Measurements from ENCODE around the gene MICAL3. TPM values are rescaled to one million over a fixed set of nuclear protein-coding genes. Genes with fewer than 3 reads are reported as not detected.

The MICAL3 gene
- total and polyA plus RNA-seq, 2 experiments from 2014 or later = 6.1 to 25.1 TPM

- TF ChIP-seq EZH2 (IDR thresholded peaks at IDR 0.05; ENCODE audit: insufficient read depth, poor library complexity, severe bottlenecking) (no peak), EZH2phosphoT487 (IDR thresholded peaks at IDR 0.05; ENCODE audit: insufficient read depth, low read depth) (no peak)
- Histone ChIP-seq H2AFZ (no peak overlapping the region), H3F3A (ENCODE audit: insufficient read depth) (no peaks in the 10 kb centered on the region), H3K4me1 (ENCODE audit: insufficient read depth) (no peaks in the 10 kb centered on the region), H3K27ac (no peak overlapping the region), H3K4me2 (ENCODE audit: unreplicated experiment) (no peak overlapping the region), H3K9ac (no peak overlapping the region), H3K79me2 (ENCODE audit: insufficient read depth) (no peaks in the 10 kb centered on the region), H3K4me3 (no peak overlapping the region), H3K9me2 (ENCODE audit: insufficient read depth) (no peaks in the 10 kb centered on the region), H3K9me3 (ENCODE audit: low read depth) (no peaks in the 10 kb centered on the region), H4K20me1 (ENCODE audit: insufficient read depth) (no peaks in the 10 kb centered on the region), H3K36me3 (ENCODE audit: low read depth) (peaks cover 3% of the 10 kb centered on the region; the same call in 1 of the 2 replicates), H3K27me3 (replicated peaks; ENCODE audit: insufficient read depth) (no peaks in the 10 kb centered on the region)
- no peak for DNase-seq
- in situ Hi-C loops (cut with MboI) = no loop called here
- WGBS, 2 experiments (ENCODE audit: low coverage in 1 of 2, low lambda C conversion rate in 2 of 2, missing lambda C conversion rate in 2 of 2) = 92 to 94% methylated on average over 13 of the region's 13 CpGs
Measured at GRCh38 chr22:17838180-17838865, 186.0 kb downstream of the MICAL3 start.

GRCh38 chr22:17836992-17837742 lies 187.2 kb downstream of the MICAL3 start:
- Histone ChIP-seq H3K79me2 (ENCODE audit: insufficient read depth) (no peaks in the 10 kb centered on the region), H3K9ac (no peak overlapping the region), H4K20me1 (ENCODE audit: insufficient read depth) (no peaks in the 10 kb centered on the region), H3K27me3 (replicated peaks; ENCODE audit: insufficient read depth) (no peaks in the 10 kb centered on the region), H3K4me1 (ENCODE audit: insufficient read depth) (peaks cover 3% of the 10 kb centered on the region; the same call in 1 of the 2 replicates), H3K9me2 (ENCODE audit: insufficient read depth) (no peaks in the 10 kb centered on the region), H3K27ac (no peak overlapping the region), H3K4me3 (no peak overlapping the region), H3K9me3 (ENCODE audit: low read depth) (no peaks in the 10 kb centered on the region), H2AFZ (no peak overlapping the region), H3K36me3 (ENCODE audit: low read depth) (peaks cover 3% of the 10 kb centered on the region; the same call in 1 of the 2 replicates), H3K4me2 (ENCODE audit: unreplicated experiment) (no peak overlapping the region), H3F3A (ENCODE audit: insufficient read depth) (no peaks in the 10 kb centered on the region)
- WGBS, 2 experiments (ENCODE audit: low coverage in 1 of 2, low lambda C conversion rate in 2 of 2, missing lambda C conversion rate in 2 of 2) = 87% methylated on average over 14 of the region's 14 CpGs
- no peak for TF ChIP-seq EZH2phosphoT487 (IDR thresholded peaks at IDR 0.05; ENCODE audit: insufficient read depth, low read depth)
- no peak for TF ChIP-seq EZH2 (IDR thresholded peaks at IDR 0.05; ENCODE audit: insufficient read depth, poor library complexity, severe bottlenecking)
- no peak for DNase-seq
- in situ Hi-C loops (cut with MboI) = no loop called here

DNA sequence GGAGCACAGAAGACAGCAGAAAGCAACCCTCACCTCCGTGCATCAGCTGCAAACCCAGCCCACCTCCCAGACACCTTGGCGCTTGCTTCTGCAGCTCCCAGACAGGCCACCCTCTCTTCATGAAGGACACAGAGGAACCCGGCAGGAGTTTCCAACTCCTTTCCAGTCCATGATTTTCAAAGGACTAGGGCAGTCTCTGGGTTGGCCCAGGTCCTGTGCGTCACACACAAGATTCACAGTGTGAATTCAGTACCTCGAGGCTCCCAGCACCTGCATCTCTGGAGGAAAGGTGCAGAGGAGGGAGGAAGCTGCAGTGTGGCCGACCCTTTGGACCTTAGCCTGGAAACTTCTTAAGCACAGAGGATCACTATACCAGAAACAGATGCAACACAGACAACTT lies 189.1 kb downstream of the MICAL3 start:
- H3K27me3 ChIP-seq (replicated peaks; ENCODE audit: insufficient read depth) = no peaks in the 10 kb centered on the region
- H3K9ac ChIP-seq = no peak overlapping the region
- H3K9me3 ChIP-seq (ENCODE audit: low read depth) = no peaks in the 10 kb centered on the region
- no peaks in the 10 kb centered on the region for H4K20me1 ChIP-seq (ENCODE audit: insufficient read depth)
- no peak overlapping the region for H3K27ac ChIP-seq
- TF ChIP-seq EZH2phosphoT487 (IDR thresholded peaks at IDR 0.05; ENCODE audit: insufficient read depth, low read depth) (no peak), EZH2 (IDR thresholded peaks at IDR 0.05; ENCODE audit: insufficient read depth, poor library complexity, severe bottlenecking) (no peak)
- H3K36me3 ChIP-seq (ENCODE audit: low read depth) = peaks cover 3% of the 10 kb centered on the region; the same call in 1 of the 2 replicates
- H3K9me2 ChIP-seq (ENCODE audit: insufficient read depth) = no peaks in the 10 kb centered on the region
- in situ Hi-C loops (cut with MboI) = no loop called here
- H3K4me3 ChIP-seq = no peak overlapping the region
- peaks cover 14% of the 10 kb centered on the region for H3K4me1 ChIP-seq (ENCODE audit: insufficient read depth)
- WGBS, 2 experiments (ENCODE audit: low coverage in 1 of 2, low lambda C conversion rate in 2 of 2, missing lambda C conversion rate in 2 of 2) = 93 to 99% methylated on average over 6 of the region's 6 CpGs
- no peaks in the 10 kb centered on the region for H3K79me2 ChIP-seq (ENCODE audit: insufficient read depth)
- H3F3A ChIP-seq (ENCODE audit: insufficient read depth) = peaks cover 14% of the 10 kb centered on the region
- no peak overlapping the region for H2AFZ ChIP-seq
- no peak for DNase-seq
- H3K4me2 ChIP-seq (ENCODE audit: unreplicated experiment) = no peak overlapping the region

- Histone ChIP-seq H3K4me3 (no peak overlapping the region), H3K27me3 (replicated peaks; ENCODE audit: insufficient read depth) (no peaks in the 10 kb centered on the region), H4K20me1 (ENCODE audit: insufficient read depth) (no peaks in the 10 kb centered on the region), H3F3A (ENCODE audit: insufficient read depth) (peaks cover 14% of the 10 kb centered on the region), H3K9me3 (ENCODE audit: low read depth) (no peaks in the 10 kb centered on the region), H3K4me2 (ENCODE audit: unreplicated experiment) (no peak overlapping the region), H2AFZ (no peak overlapping the region), H3K4me1 (ENCODE audit: insufficient read depth) (peaks cover 14% of the 10 kb centered on the region), H3K9me2 (ENCODE audit: insufficient read depth) (no peaks in the 10 kb centered on the region), H3K9ac (no peak overlapping the region), H3K36me3 (ENCODE audit: low read depth) (peaks cover 3% of the 10 kb centered on the region; the same call in 1 of the 2 replicates), H3K79me2 (ENCODE audit: insufficient read depth) (no peaks in the 10 kb centered on the region), H3K27ac (no peak overlapping the region)
- TF ChIP-seq EZH2phosphoT487 (IDR thresholded peaks at IDR 0.05; ENCODE audit: insufficient read depth, low read depth) = no peak
- TF ChIP-seq EZH2 (IDR thresholded peaks at IDR 0.05; ENCODE audit: insufficient read depth, poor library complexity, severe bottlenecking) = no peak
- in situ Hi-C loops (cut with MboI) = no loop called here
- DNase-seq = no peak
- 95 to 97% methylated on average over 12 of the region's 12 CpGs for WGBS, 2 experiments (ENCODE audit: low coverage in 1 of 2, low lambda C conversion rate in 2 of 2, missing lambda C conversion rate in 2 of 2)
Measured at GRCh38 chr22:17833489-17833888, 190.9 kb downstream of the MICAL3 start.

All from GM23248 (cell line).